ENCODE measurements around the gene TSPY9. TPM values are rescaled to one million over a fixed set of nuclear protein-coding genes. Genes with fewer than 3 reads are reported as not detected.
"Not testable (repeated sequence)": the region's sequence is repeated elsewhere in the genome, so short reads cannot be mapped to it uniquely, and the experiment has no call there.

Gene TSPY9
- total and polyA plus RNA-seq, 2 of the 4 experiments (the other 2 are of a cell fraction), result not detected

GRCh38 chrY:9504396-9504795 lies 17.3 kb downstream of the TSPY9 start:
- H4K20me1 ChIP-seq (ENCODE audit: insufficient read depth, low read length); H3K79me1 ChIP-seq (ENCODE audit: low read depth in 1 of 2, low read length in 2 of 2); H2AK9ac ChIP-seq (replicated peaks; ENCODE audit: low read depth, low read length, poor library complexity); BruUV-seq (replicated peaks); H2BK15ac ChIP-seq (ENCODE audit: low read depth, low read length); H3K56ac ChIP-seq (ENCODE audit: extremely low read depth, insufficient read depth, low read length); in situ Hi-C loops (cut with MboI; ENCODE audit: low sequenced_read_pairs); H3K4me3 ChIP-seq (ENCODE audit: insufficient read depth, low read depth, low read length); H3K9me3 ChIP-seq (ENCODE audit: control insufficient read depth, insufficient read depth, low read length); H3K36me3 ChIP-seq (ENCODE audit: control insufficient read depth, insufficient read depth, low read length); H3K4ac ChIP-seq (ENCODE audit: low read depth, low read length); dilution Hi-C loops (cut with HindIII; ENCODE audit: low sequenced_read_pairs, unreplicated experiment); H2AFZ ChIP-seq (replicated peaks; ENCODE audit: low read length, poor library complexity); H2BK20ac ChIP-seq (ENCODE audit: low read depth, low read length); H3K27ac ChIP-seq (ENCODE audit: insufficient read depth, low read length); H3K27me3 ChIP-seq (ENCODE audit: control insufficient read depth, insufficient read depth, low read length); H2BK5ac ChIP-seq (ENCODE audit: low read depth, low read length, poor library complexity, severe bottlenecking); H4K91ac ChIP-seq (ENCODE audit: insufficient read depth, low read depth, low read length); POLR2A ChIA-PET (ENCODE audit: unreplicated experiment); H4K5ac ChIP-seq (ENCODE audit: low read depth, low read length); DNase-seq; H4K8ac ChIP-seq (ENCODE audit: low read depth in 2 of 2, low read length in 2 of 2); H2AK5ac ChIP-seq (ENCODE audit: low read depth, low read length); CTCF ChIA-PET; intact Hi-C loops (cut with micrococcal nuclease); H3K18ac ChIP-seq (ENCODE audit: low read depth, low read length); H3K23ac ChIP-seq (ENCODE audit: low read depth, low read length); H3K14ac ChIP-seq (replicated peaks; ENCODE audit: low read depth, low read length); H3K4me2 ChIP-seq (ENCODE audit: low read depth, low read length); H3K4me1 ChIP-seq (ENCODE audit: control insufficient read depth, insufficient read depth, low read length); H3K9me1 ChIP-seq (ENCODE audit: insufficient read depth, low read length); ATAC-seq (ENCODE audit: low read depth); H3K9ac ChIP-seq (ENCODE audit: low read depth, low read length); H2BK120ac ChIP-seq (ENCODE audit: low read depth, low read length): not testable (repeated sequence)
- WGBS, 2 experiments (ENCODE audit: extremely low coverage in 2 of 2, insufficient read length in 1 of 2), result no CpG with 5 or more reads among the region's 6 CpGs

- POLR2A ChIA-PET (ENCODE audit: unreplicated experiment); CTCF ChIA-PET; H3K14ac ChIP-seq (replicated peaks; ENCODE audit: low read depth, low read length); H3K23ac ChIP-seq (ENCODE audit: low read depth, low read length); dilution Hi-C loops (cut with HindIII; ENCODE audit: low sequenced_read_pairs, unreplicated experiment); H4K91ac ChIP-seq (ENCODE audit: insufficient read depth, low read depth, low read length); DNase-seq; H3K36me3 ChIP-seq (ENCODE audit: control insufficient read depth, insufficient read depth, low read length); H3K27ac ChIP-seq (ENCODE audit: insufficient read depth, low read length); H3K79me1 ChIP-seq (ENCODE audit: low read depth in 1 of 2, low read length in 2 of 2); ATAC-seq (ENCODE audit: low read depth); H3K56ac ChIP-seq (ENCODE audit: extremely low read depth, insufficient read depth, low read length); H2BK120ac ChIP-seq (ENCODE audit: low read depth, low read length); H3K9me1 ChIP-seq (ENCODE audit: insufficient read depth, low read length); H3K18ac ChIP-seq (ENCODE audit: low read depth, low read length); H4K8ac ChIP-seq (ENCODE audit: low read depth in 2 of 2, low read length in 2 of 2); H4K5ac ChIP-seq (ENCODE audit: low read depth, low read length); H2BK15ac ChIP-seq (ENCODE audit: low read depth, low read length); H3K4me1 ChIP-seq (ENCODE audit: control insufficient read depth, insufficient read depth, low read length); intact Hi-C loops (cut with micrococcal nuclease); H3K9ac ChIP-seq (ENCODE audit: low read depth, low read length); BruUV-seq (replicated peaks); in situ Hi-C loops (cut with MboI; ENCODE audit: low sequenced_read_pairs); H2BK5ac ChIP-seq (ENCODE audit: low read depth, low read length, poor library complexity, severe bottlenecking); H3K9me3 ChIP-seq (ENCODE audit: control insufficient read depth, insufficient read depth, low read length); H3K4ac ChIP-seq (ENCODE audit: low read depth, low read length); H2AK5ac ChIP-seq (ENCODE audit: low read depth, low read length); H2AK9ac ChIP-seq (replicated peaks; ENCODE audit: low read depth, low read length, poor library complexity); H3K4me3 ChIP-seq (ENCODE audit: insufficient read depth, low read depth, low read length); H3K27me3 ChIP-seq (ENCODE audit: control insufficient read depth, insufficient read depth, low read length); H2AFZ ChIP-seq (replicated peaks; ENCODE audit: low read length, poor library complexity); H4K20me1 ChIP-seq (ENCODE audit: insufficient read depth, low read length); H3K4me2 ChIP-seq (ENCODE audit: low read depth, low read length); H2BK20ac ChIP-seq (ENCODE audit: low read depth, low read length): not testable (repeated sequence)
- no CpG with 5 or more reads among the region's 12 CpGs for WGBS, 2 experiments (ENCODE audit: extremely low coverage in 2 of 2, insufficient read length in 1 of 2)
These were observed 29.2 kb downstream of the TSPY9 start for GRCh38 chrY:9516287-9516686.
